ENCODE data around the gene ZNF484. TPM values are rescaled to one million over a fixed set of nuclear protein-coding genes. Genes with fewer than 3 reads are reported as not detected.

The ZNF484 gene
- total and polyA plus RNA-seq, 2 donors (not counting 3 experiments of a cell fraction or from before 2014, with no cell fraction given) = 0.88 to 7.2 TPM

- TF ChIP-seq POLR2AphosphoS5 (IDR thresholded peaks at IDR 0.05; ENCODE audit: insufficient read depth, low read depth, low read length) (no peak), EZH2 (IDR thresholded peaks at IDR 0.05; ENCODE audit: borderline replicate concordance, low read depth, low read length, severe bottlenecking) (no peak), CTCF (IDR thresholded peaks at IDR 0.05; ENCODE audit: extremely low read depth in 1 of 2, insufficient read depth in 1 of 2, low read depth in 1 of 2, low read length in 2 of 2) (no peak), FOS (IDR thresholded peaks at IDR 0.05; ENCODE audit: borderline replicate concordance, insufficient read depth, low read length) (no peak), MYC (IDR thresholded peaks at IDR 0.05; ENCODE audit: low read depth, low read length) (no peak), POLR2A (IDR thresholded peaks at IDR 0.05; ENCODE audit: low read depth, low read length) (no peak), MAX (IDR thresholded peaks at IDR 0.05; ENCODE audit: insufficient read depth, insufficient read length) (no peak), GATA2 (IDR thresholded peaks at IDR 0.05; ENCODE audit: insufficient read depth, insufficient read length, low read depth, low read length) (no peak), JUN (IDR thresholded peaks at IDR 0.05; ENCODE audit: borderline replicate concordance, insufficient read depth, insufficient read length, low read depth) (no peak)
- BruUV-seq (replicated peaks) = no TSS peak
- no peak for FAIRE-seq
Measured at GRCh38 chr9:92853716-92854115, 24.1 kb downstream of the ZNF484 start.

More at GRCh38 chr9:92853716-92854115, 24.1 kb downstream of the ZNF484 start:
- intact Hi-C loops (cut with micrococcal nuclease) = no loop called here
- H3K9ac ChIP-seq (replicated peaks; ENCODE audit: extremely low read depth, insufficient read depth, low read length) = no peak overlapping the region
- no peaks in the 10 kb centered on the region for H3K9me3 ChIP-seq (replicated peaks; ENCODE audit: control insufficient read depth, insufficient read depth, low read length)
- dilution Hi-C loops (cut with MboI; ENCODE audit: extremely low pct_ligation_motif_present, low sequenced_read_pairs) = no loop called here
- H3K79me2 ChIP-seq (ENCODE audit: control insufficient read depth, insufficient read depth, low read length) = no peaks in the 10 kb centered on the region
- ChIA-PET POLR2A (no interaction called here), CTCF (no interaction called here)
- no peaks in the 10 kb centered on the region for H3K4me1 ChIP-seq (ENCODE audit: control insufficient read depth, extremely low read depth, insufficient read depth, low read length)
- H3K4me2 ChIP-seq (ENCODE audit: insufficient read depth, low read length) = no peak overlapping the region
- H3K27me3 ChIP-seq (ENCODE audit: control insufficient read depth in 2 of 2, insufficient read depth in 2 of 2, low read length in 2 of 2) = no peaks in the 10 kb centered on the region
- H3K36me3 ChIP-seq (ENCODE audit: control insufficient read depth in 2 of 2, extremely low read depth in 1 of 2, insufficient read depth in 2 of 2, low read length in 2 of 2) = peaks cover 13 to 14% of the 10 kb centered on the region in 2 experiments
- H3K4me3 ChIP-seq (replicated peaks in 1 of 3; ENCODE audit: insufficient read depth in 1 of 3, low read depth in 1 of 3, low read length in 3 of 3) = no peak overlapping the region
- H2AFZ ChIP-seq (ENCODE audit: low read depth, low read length) = no peak overlapping the region
- H3K9me1 ChIP-seq (replicated peaks; ENCODE audit: control insufficient read depth, extremely low read depth, insufficient read depth, low read length) = no peaks in the 10 kb centered on the region
- no peaks in the 10 kb centered on the region for H4K20me1 ChIP-seq (replicated peaks; ENCODE audit: control insufficient read depth, extremely low read depth, insufficient read depth, low read length)
- H3K27ac ChIP-seq (ENCODE audit: insufficient read depth, low read depth, low read length) = no peak overlapping the region
- no peak for DNase-seq (ENCODE audit: low read depth, low spot score)
